HepG2 (cell line): ENCODE results near the gene EYA2. TPM values are rescaled to one million over a fixed set of nuclear protein-coding genes. Genes with fewer than 3 reads are reported as not detected.

Experiments
- CBX1 ChIP-seq: IDR thresholded peaks from one replicate; pipeline ENCODE4 v1.6.1; 2016; ENCODE audit warnings: antibody characterized with exemption, low read depth
- CBX2 ChIP-seq, 2 experiments: fragments of 200-600 bp in 1 of 2; sonication (generic); formaldehyde crosslinking in 1 of 2; IDR thresholded peaks; 2 replicates each; pipeline versions ENCODE4 v1.7.0 to v1.8.1; 2018 to 2022; ENCODE audit warnings: low read depth in 2 of 2, low read length in 1 of 2, mild to moderate bottlenecking in 1 of 2, missing genetic modification reagents in 1 of 2
- FLYWCH1 ChIP-seq: sonication (generic); formaldehyde crosslinking; IDR thresholded peaks from 2 replicates; pipeline ENCODE4 v1.8.1; 2023; ENCODE audit warnings: mild to moderate bottlenecking, missing genetic modification reagents
- KLF6 ChIP-seq: IDR thresholded peaks from 2 replicates; pipeline ENCODE4 v1.8.0; 2016; ENCODE audit warnings: missing biosample characterization, missing genetic modification reagents
- MAFF ChIP-seq: IDR thresholded peaks from 2 replicates; pipeline ENCODE4 v1.6.1; 2011; ENCODE audit warnings: low read depth, low read length, improper control_type of control experiment
- MNT ChIP-seq: fragments of 450-650 bp; IDR thresholded peaks from 2 replicates; pipeline ENCODE4 v1.6.1; 2016
- PRMT3 ChIP-seq: sonication (generic); formaldehyde crosslinking; IDR thresholded peaks from 2 replicates; pipeline ENCODE4 v1.8.1; 2022; ENCODE audit warnings: low read depth, mild to moderate bottlenecking, moderate library complexity, missing genetic modification reagents, borderline replicate concordance
- RAD21 ChIP-seq: fragments of 450-650 bp; formaldehyde crosslinking; IDR thresholded peaks from 2 replicates; pipeline ENCODE4 v1.5.0; 2020; ENCODE audit warnings: mild to moderate bottlenecking
- SP1 ChIP-seq, 2 experiments: fragments of 450-650 bp in 1 of 2; sonication (generic) in 1 of 2; formaldehyde crosslinking in 1 of 2; IDR thresholded peaks; 2 replicates each; pipeline versions ENCODE4 v1.4.0 to v1.6.1; 2016 to 2020; ENCODE audit warnings: missing genetic modification reagents in 1 of 2
- TBX2 ChIP-seq: sonication (generic); formaldehyde crosslinking; IDR thresholded peaks from 2 replicates; pipeline ENCODE4 v1.5.0; 2020; ENCODE audit warnings: missing genetic modification reagents, mild to moderate bottlenecking, borderline replicate concordance
- ZBTB1 ChIP-seq: sonication (generic); formaldehyde crosslinking; IDR thresholded peaks from 2 replicates; pipeline ENCODE4 v1.4.0; 2020; ENCODE audit warnings: missing genetic modification reagents, borderline replicate concordance
- ZBTB20 ChIP-seq: sonication (generic); formaldehyde crosslinking; IDR thresholded peaks from 2 replicates; pipeline ENCODE4 v1.8.1; 2023; ENCODE audit warnings: missing genetic modification reagents, low read depth, mild to moderate bottlenecking, borderline replicate concordance
- ZBTB38 ChIP-seq: sonication (generic); formaldehyde crosslinking; IDR thresholded peaks from 2 replicates; pipeline ENCODE4 v1.5.1; 2020; ENCODE audit warnings: mild to moderate bottlenecking, missing genetic modification reagents
- ZNF441 ChIP-seq: sonication (generic); formaldehyde crosslinking; IDR thresholded peaks from 2 replicates; pipeline ENCODE4 v1.7.0; 2021; ENCODE audit warnings: missing genetic modification reagents, borderline replicate concordance
- ZNF597 ChIP-seq: sonication (generic); formaldehyde crosslinking; IDR thresholded peaks from 2 replicates; pipeline ENCODE4 v1.5.0; 2020; ENCODE audit warnings: missing genetic modification reagents
- ZNF598 ChIP-seq: sonication (generic); formaldehyde crosslinking; IDR thresholded peaks from 2 replicates; pipeline ENCODE4 v1.5.1; 2020; ENCODE audit warnings: mild to moderate bottlenecking, missing genetic modification reagents, borderline replicate concordance
- ZNF629 ChIP-seq: sonication (generic); formaldehyde crosslinking; conservative IDR thresholded peaks from 2 replicates; pipeline ENCODE4 v1.5.0; 2020; ENCODE audit warnings: missing genetic modification reagents
- polyA plus RNA-seq, 8 experiments: library from polyadenylated mRNA; depleted of rRNA in 3 of 8; stranded (reverse) in 7 of 8; unstranded in 1 of 8; fragments of >200 nt; fragmentation: Illumina TruSeq in 4 of 8; extraction: Trizol in 4 of 8; gene quantifications; 2 replicates each; pipeline versions ENCODE4 v1.2.1 to v1.2.3, GENCODE V29; 2011 to 2016; ENCODE audit warnings: low read depth in 4 of 8, missing spikeins in 1 of 8, mixed read lengths in 1 of 8; ENCODE audit not compliant: insufficient read depth in 1 of 8
- total RNA-seq, 5 experiments: library from RNA; depleted of rRNA; stranded (reverse); fragments of >200 nt; fragmentation: Illumina TruSeq; extraction: Trizol; gene quantifications; 2 replicates each; pipeline ENCODE4 v1.2.3, GENCODE V29; 2016; ENCODE audit warnings: low read depth in 1 of 5
- TF ChIP-seq, protein P1 (sequence below): sonication (generic); formaldehyde crosslinking; IDR thresholded peaks from 2 replicates; pipeline ENCODE4 v1.4.0; 2020; ENCODE audit warnings: missing genetic modification reagents; ENCODE audit errors: not compliant biosample characterization
- TF ChIP-seq, protein P2 (sequence below): IDR thresholded peaks from 2 replicates; pipeline ENCODE4 v1.6.1; 2012; ENCODE audit warnings: inconsistent platforms
- TF ChIP-seq, protein P3 (sequence below): sonication (generic); formaldehyde crosslinking; IDR thresholded peaks from 2 replicates; pipeline ENCODE4 v1.8.0; 2022; ENCODE audit warnings: mild to moderate bottlenecking, missing genetic modification reagents
- TF ChIP-seq, protein P4 (sequence below): sonication (generic); formaldehyde crosslinking; conservative IDR thresholded peaks from 2 replicates; pipeline ENCODE4 v1.4.0; 2020; ENCODE audit warnings: mild to moderate bottlenecking, missing genetic modification reagents, moderate library complexity

Gene EYA2
- total and polyA plus RNA-seq, 2 of the 13 experiments (the other 11 are each of a cell fraction or from before 2014, with no cell fraction given): not detected

- TF ChIP-seq, protein P1, sequence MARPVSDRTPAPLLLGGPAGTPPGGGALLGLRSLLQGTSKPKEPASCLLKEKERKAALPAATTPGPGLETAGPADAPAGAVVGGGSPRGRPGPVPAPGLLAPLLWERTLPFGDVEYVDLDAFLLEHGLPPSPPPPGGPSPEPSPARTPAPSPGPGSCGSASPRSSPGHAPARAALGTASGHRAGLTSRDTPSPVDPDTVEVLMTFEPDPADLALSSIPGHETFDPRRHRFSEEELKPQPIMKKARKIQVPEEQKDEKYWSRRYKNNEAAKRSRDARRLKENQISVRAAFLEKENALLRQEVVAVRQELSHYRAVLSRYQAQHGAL (CRISPR knock-in tag): no peak
- TF ChIP-seq ZNF629 (CRISPR knock-in tag) (no peak), PRMT3 (CRISPR knock-in tag) (no peak), MAFF (0 out of 2 replicates have a peak, but pooled peaks have one; percentile 9), CBX1 (no peak), ZNF597 (CRISPR knock-in tag) (no peak), MNT (peak; percentile 23; the same call in 1 of the 2 replicates), ZNF598 (0 out of 2 replicates have a peak, but pooled peaks have one; percentile 37), ZBTB1 (no peak), KLF6 (CRISPR knock-in tag) (no peak), ZBTB38 (CRISPR knock-in tag) (peak; percentile 61; the same call in 1 of the 2 replicates), ZNF441 (CRISPR knock-in tag) (peak; percentile 60; the same call in 1 of the 2 replicates), RAD21 (CRISPR knock-in tag) (peak; percentile 72), FLYWCH1 (CRISPR knock-in tag) (no peak), TBX2 (no peak), CBX2 (IDR thresholded peaks at IDR 0.05; ENCODE audit: low read depth, low read length) (no peak), CBX2 (CRISPR knock-in tag; IDR thresholded peaks at IDR 0.05; ENCODE audit: low read depth) (no peak), ZBTB20 (peak; percentile 49; the same call in 1 of the 2 replicates), SP1 (IDR thresholded peaks at IDR 0.05) (no peak), SP1 (CRISPR knock-in tag; IDR thresholded peaks at IDR 0.05) (no peak)
- TF ChIP-seq, protein P2, sequence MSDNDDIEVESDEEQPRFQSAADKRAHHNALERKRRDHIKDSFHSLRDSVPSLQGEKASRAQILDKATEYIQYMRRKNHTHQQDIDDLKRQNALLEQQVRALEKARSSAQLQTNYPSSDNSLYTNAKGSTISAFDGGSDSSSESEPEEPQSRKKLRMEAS: peak; percentile 57; the same call in 1 of the 2 replicates
- TF ChIP-seq, protein P3, sequence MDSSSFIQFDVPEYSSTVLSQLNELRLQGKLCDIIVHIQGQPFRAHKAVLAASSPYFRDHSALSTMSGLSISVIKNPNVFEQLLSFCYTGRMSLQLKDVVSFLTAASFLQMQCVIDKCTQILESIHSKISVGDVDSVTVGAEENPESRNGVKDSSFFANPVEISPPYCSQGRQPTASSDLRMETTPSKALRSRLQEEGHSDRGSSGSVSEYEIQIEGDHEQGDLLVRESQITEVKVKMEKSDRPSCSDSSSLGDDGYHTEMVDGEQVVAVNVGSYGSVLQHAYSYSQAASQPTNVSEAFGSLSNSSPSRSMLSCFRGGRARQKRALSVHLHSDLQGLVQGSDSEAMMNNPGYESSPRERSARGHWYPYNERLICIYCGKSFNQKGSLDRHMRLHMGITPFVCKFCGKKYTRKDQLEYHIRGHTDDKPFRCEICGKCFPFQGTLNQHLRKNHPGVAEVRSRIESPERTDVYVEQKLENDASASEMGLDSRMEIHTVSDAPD (CRISPR knock-in tag): no peak
- TF ChIP-seq, protein P4, sequence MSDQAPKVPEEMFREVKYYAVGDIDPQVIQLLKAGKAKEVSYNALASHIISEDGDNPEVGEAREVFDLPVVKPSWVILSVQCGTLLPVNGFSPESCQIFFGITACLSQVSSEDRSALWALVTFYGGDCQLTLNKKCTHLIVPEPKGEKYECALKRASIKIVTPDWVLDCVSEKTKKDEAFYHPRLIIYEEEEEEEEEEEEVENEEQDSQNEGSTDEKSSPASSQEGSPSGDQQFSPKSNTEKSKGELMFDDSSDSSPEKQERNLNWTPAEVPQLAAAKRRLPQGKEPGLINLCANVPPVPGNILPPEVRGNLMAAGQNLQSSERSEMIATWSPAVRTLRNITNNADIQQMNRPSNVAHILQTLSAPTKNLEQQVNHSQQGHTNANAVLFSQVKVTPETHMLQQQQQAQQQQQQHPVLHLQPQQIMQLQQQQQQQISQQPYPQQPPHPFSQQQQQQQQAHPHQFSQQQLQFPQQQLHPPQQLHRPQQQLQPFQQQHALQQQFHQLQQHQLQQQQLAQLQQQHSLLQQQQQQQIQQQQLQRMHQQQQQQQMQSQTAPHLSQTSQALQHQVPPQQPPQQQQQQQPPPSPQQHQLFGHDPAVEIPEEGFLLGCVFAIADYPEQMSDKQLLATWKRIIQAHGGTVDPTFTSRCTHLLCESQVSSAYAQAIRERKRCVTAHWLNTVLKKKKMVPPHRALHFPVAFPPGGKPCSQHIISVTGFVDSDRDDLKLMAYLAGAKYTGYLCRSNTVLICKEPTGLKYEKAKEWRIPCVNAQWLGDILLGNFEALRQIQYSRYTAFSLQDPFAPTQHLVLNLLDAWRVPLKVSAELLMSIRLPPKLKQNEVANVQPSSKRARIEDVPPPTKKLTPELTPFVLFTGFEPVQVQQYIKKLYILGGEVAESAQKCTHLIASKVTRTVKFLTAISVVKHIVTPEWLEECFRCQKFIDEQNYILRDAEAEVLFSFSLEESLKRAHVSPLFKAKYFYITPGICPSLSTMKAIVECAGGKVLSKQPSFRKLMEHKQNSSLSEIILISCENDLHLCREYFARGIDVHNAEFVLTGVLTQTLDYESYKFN: peak; percentile 27; the same call in 1 of the 2 replicates
Observed at GRCh38 chr20:47205577-47206123, 311.0 kb downstream of the EYA2 start (continued).
